Middle frontal gyrus (tissue), 1 donor: Measurements from ENCODE around the gene CENPN.

Experiments used
- DNase-seq: peaks from one replicate; pipeline ENCODE4 v3.0.0-alpha.2; 2015; ENCODE audit warnings: low spot score; ENCODE audit errors: extremely low spot score

Gene CENPN

DNA sequence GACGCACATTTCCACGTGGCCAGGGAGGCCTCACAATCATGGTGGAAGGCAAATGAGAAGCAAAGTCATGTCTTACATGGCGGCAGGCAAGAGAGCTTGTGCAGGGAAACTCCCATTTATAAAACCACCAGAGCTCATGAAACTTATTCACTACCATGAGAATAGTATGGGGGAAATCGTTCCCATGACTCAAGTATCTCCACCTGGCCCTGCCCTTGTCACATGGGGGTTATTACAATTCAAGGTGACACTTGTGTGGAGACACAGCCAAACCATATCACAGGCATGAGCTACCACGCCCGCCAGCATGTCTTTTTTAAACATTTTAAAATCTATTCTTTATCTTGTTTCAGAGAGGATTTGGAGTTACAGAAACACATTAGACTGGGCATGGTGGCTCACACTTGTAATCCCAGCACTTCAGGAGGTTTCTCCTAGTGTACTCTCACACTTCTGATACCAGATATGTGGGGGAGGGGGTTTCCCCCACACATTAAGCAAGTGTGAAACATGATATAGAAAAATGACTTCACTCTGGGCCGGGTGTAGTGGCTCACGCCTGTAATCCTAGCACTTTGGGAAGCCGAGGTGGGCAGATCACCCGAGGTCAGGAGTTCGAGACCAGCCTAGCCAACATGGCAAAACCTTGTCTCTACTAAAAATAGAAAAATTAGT lies 23.1 kb downstream of the CENPN start:
- no peak for DNase-seq

DNA sequence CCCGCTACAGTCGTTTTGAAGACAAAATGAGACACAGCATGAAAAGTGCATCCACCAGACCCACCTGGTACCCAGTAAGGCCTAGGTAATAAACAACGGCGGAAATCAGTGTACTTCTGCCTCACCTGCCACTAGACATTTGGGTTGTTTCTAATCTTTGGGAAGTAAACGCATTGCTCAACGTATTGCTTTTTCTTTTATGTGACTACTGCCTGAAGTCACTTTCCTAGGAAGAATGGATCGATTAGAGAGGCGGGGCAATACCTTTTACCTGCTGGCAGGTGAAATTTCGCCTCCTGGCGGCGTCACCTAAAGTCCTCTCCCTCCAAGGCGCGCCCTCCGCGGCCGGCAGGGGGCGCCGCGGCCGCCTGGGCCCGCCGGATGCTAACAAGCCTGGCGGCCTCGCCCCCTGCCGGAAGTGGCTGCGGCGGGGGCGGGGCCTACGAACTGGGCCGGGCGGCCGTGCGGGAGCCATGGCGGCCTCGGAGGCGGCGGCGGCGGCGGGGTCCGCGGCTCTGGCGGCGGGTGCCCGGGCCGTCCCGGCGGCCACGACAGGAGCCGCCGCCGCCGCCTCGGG lies 28.5 kb downstream of the CENPN start, which contains the start of gene ATMIN:
ATMIN (plus strand) TSS at position 445 of the 577 bp plus-strand sequence; CDS start at position 474, 29 bp downstream.
- DNase-seq: peak; percentile 86

- DNase-seq: no peak
Observed at GRCh38 chr16:81035975-81036750, 29.1 kb downstream of the CENPN start.

GRCh38 chr16:81036751-81037350 lies 29.8 kb downstream of the CENPN start:
- no peak for DNase-seq

- DNase-seq: no peak
Observed at GRCh38 chr16:81040131-81040530, 33.1 kb downstream of the CENPN start.

- no peak for DNase-seq
Observed at GRCh38 chr16:81040842-81041241, 33.8 kb downstream of the CENPN start.

DNA sequence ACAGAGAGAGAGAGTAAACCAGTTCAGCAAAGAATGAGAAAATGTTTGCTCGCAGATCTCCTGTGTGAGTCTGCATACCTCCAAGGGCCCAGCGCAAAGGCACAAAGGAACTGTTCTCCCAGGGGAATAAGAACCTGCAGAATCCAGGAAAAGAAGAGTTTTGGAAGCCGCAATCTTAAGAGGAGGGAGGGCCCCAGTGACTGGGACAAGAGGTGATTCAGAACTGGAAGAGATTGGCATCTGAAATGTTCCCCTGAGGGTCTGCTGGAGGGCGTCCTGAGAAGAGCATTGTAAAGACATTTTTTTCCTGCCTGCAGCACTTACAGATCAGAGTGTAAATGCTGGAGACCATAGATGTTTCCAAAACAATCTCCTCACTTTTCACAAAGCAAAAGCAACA lies 34.7 kb downstream of the CENPN start:
- DNase-seq: no peak

- no peak for DNase-seq
Observed at GRCh38 chr16:81042821-81043220, 35.8 kb downstream of the CENPN start.

- no peak for DNase-seq
Observed at GRCh38 chr16:81053761-81054160, 46.7 kb downstream of the CENPN start.

DNA sequence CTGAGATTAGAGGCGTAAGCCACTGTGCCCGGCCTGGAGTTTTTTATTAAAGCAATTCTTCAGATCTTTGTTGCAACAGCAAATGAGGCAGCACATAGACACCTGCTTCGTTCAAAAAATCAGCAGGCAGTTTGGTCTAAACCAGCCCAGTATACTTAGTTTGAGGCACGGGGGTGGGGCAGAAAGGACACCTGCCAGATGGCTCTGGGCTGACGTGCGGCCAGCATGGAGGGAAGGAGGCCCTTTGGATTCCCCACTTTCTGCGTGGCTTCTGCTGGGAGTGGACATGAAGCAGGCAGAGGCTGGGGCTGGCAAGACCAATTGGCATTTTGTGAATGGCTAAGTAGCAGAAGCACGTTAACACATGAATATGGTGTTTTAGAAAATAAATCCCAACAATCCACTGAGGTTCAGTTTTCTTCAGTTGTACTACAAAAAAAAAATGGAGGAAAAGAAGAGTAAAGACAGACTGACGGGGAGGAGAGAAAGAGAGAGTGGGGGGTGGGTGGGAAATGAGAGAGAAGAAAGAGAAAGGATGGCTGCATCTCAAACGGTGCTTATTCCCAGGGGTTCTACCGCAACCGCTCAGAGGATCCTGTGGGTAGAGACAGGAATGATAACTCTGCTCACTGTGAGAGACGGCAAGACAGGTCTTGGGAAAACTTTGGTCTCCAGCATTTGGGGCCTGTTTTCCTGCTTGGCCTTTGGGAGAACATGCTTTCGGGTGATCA lies 53.7 kb downstream of the CENPN start:
- DNase-seq: no peak

DNA sequence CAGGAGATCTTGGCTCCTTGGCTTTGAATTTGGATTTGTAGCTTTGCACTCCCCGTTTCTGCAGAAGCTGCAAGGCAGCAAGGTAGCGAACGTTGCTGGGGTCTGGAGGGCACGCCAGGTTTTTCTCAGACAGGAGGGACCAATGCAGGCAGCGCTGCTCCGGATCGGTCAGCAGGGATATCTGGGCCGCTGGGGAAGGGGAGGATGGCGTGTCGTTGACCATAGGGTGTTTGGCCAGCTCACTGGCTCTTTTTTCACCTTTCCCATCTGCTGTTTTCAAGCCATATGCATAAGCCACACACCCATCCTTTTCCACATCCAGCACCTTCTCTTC lies 54.3 kb downstream of the CENPN start:
- DNase-seq: no peak

- DNase-seq: no peak
Observed at GRCh38 chr16:81061871-81062608, 55.0 kb downstream of the CENPN start.

- no peak for DNase-seq
Observed at GRCh38 chr16:81066681-81067080, 59.7 kb downstream of the CENPN start.

- DNase-seq: no peak
Observed at GRCh38 chr16:81067166-81067565, 60.2 kb downstream of the CENPN start.

- no peak for DNase-seq
Observed at GRCh38 chr16:81069063-81069462, 62.0 kb downstream of the CENPN start.

DNA sequence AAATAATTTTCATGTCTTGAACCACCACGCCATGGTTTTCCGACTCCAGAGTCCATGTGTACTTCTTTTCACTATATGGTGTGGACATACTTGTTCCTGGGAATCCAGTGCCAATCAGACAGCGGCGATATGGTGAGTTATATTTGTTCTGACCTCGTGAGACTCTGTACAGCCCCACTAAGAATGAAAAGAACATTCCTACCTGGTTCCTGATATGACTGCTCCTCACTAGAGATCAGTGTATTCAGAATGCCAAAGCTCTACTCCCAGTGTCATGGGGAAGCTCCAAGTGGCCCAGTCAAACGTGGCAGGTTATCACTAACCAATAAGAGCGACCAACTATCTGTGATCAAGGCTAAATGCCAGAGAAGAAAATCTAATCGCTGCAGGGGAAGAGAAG lies 64.0 kb downstream of the CENPN start:
- no peak for DNase-seq

GRCh38 chr16:81071805-81072204 lies 64.8 kb downstream of the CENPN start:
- no peak for DNase-seq

GRCh38 chr16:81073560-81074330 lies 66.7 kb downstream of the CENPN start:
- no peak for DNase-seq

DNA sequence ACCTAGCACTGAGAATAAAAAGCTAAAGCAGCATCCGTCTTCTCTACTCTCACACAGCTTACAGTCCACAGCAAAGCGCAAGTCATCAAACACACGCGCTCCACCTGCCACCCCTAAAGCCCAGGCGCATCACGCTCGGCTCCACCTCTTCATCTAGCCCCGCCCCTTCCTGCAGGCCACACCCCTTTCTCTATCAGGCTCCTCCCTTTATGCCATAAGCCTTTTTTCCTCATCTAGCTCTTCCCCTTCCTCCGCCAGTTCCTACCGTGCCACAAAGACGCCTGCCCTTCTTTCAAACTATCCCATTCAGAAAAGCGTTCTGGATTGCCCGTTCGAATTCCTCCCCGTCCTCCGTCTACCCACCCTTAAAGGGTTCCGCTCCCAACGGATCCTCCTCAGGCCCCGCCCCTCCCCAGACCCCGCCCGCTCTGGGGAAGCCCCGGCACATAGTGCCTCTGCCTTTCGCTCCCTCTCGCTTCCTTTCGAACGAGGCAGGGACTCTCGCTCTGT lies 69.6 kb downstream of the CENPN start:
- DNase-seq: peak; percentile 57
